ENCODE measurements around the gene ODAD2.
"Not testable (repeated sequence)": the region's sequence is repeated elsewhere in the genome, so short reads cannot be mapped to it uniquely, and the experiment has no call there.

The ODAD2 gene

GRCh38 chr10:27911539-27911938 lies 87.3 kb downstream of the ODAD2 start:
- peak; percentile 11 for DNase-seq (ENCODE audit: extremely low spot score)
- TF ChIP-seq HDGF (IDR thresholded peaks at IDR 0.05; ENCODE audit: borderline replicate concordance) = no peak
- TF ChIP-seq FOXM1 (IDR thresholded peaks at IDR 0.05; ENCODE audit: borderline replicate concordance) = no peak
- POLR2A ChIA-PET = no interaction called here
- CTCF ChIA-PET = no interaction called here

- TF ChIP-seq NFRKB (IDR thresholded peaks at IDR 0.05) (no peak), ARNT (IDR thresholded peaks at IDR 0.05) (no peak), SUZ12 (IDR thresholded peaks at IDR 0.05) (no peak), ELF4 (IDR thresholded peaks at IDR 0.05) (no peak), BHLHE40 (IDR thresholded peaks at IDR 0.05; ENCODE audit: borderline replicate concordance) (no peak), L3MBTL2 (conservative IDR thresholded peaks at IDR 0.05) (no peak), CTBP1 (IDR thresholded peaks at IDR 0.05; ENCODE audit: borderline replicate concordance) (no peak)
These were observed 87.9 kb downstream of the ODAD2 start for GRCh38 chr10:27911011-27911410.

GRCh38 chr10:27908231-27908630 lies 90.6 kb downstream of the ODAD2 start:
- DNase-seq (ENCODE audit: extremely low spot score) = no peak
- POLR2A ChIA-PET = no interaction called here
- CTCF ChIA-PET = no interaction called here
- no peak for TF ChIP-seq SP1 (IDR thresholded peaks at IDR 0.05)
- TF ChIP-seq LEF1 (IDR thresholded peaks at IDR 0.05; ENCODE audit: borderline replicate concordance) = no peak
- no peak for TF ChIP-seq ARNT (IDR thresholded peaks at IDR 0.05)

More at GRCh38 chr10:27911011-27911410, 87.9 kb downstream of the ODAD2 start:
- DNase-seq (ENCODE audit: extremely low spot score) = no peak
- POLR2A ChIA-PET = interaction anchor here (0.8 kb wide), 1 partner anchor 48 kb away, joined by 4 read pairs; no protein-coding TSS in a partner anchor
- CTCF ChIA-PET = no interaction called here

- POLR2A ChIA-PET; DNase-seq (ENCODE audit: extremely low spot score): not testable (repeated sequence)
- CTCF ChIA-PET = interaction anchor here (0.6 to 0.8 kb wide), 2 partner anchors 70 to 319 kb away, joined by 3 read pairs; no protein-coding TSS in a partner anchor
These were observed 99.4 kb downstream of the ODAD2 start for GRCh38 chr10:27899485-27899884.

- TF ChIP-seq ELF4 (IDR thresholded peaks at IDR 0.05) = no peak
- no peak for TF ChIP-seq ARNT (IDR thresholded peaks at IDR 0.05)
- no peak for TF ChIP-seq PKNOX1 (IDR thresholded peaks at IDR 0.05)
- TF ChIP-seq HDGF (IDR thresholded peaks at IDR 0.05; ENCODE audit: borderline replicate concordance) = no peak
- no peak for TF ChIP-seq FOXK2 (IDR thresholded peaks at IDR 0.05)
- no peak for TF ChIP-seq FOXM1 (IDR thresholded peaks at IDR 0.05; ENCODE audit: borderline replicate concordance)
- TF ChIP-seq SUZ12 (IDR thresholded peaks at IDR 0.05) = no peak
- TF ChIP-seq BHLHE40 (IDR thresholded peaks at IDR 0.05; ENCODE audit: borderline replicate concordance) = no peak
- TF ChIP-seq SP1 (IDR thresholded peaks at IDR 0.05) = no peak
- TF ChIP-seq ZNF384 (IDR thresholded peaks at IDR 0.05) = no peak
- ChIA-PET POLR2A (no interaction called here), CTCF (interaction anchor here (0.6 to 0.8 kb wide), 2 partner anchors 71 to 319 kb away, joined by 3 read pairs; no protein-coding TSS in a partner anchor)
- no peak for DNase-seq (ENCODE audit: extremely low spot score)
These were observed 99.8 kb downstream of the ODAD2 start for GRCh38 chr10:27899058-27899457.

GRCh38 chr10:27893358-27893954 lies 105.4 kb downstream of the ODAD2 start:
- POLR2A ChIA-PET = no interaction called here
- TF ChIP-seq CTBP1 (IDR thresholded peaks at IDR 0.05; ENCODE audit: borderline replicate concordance) (no peak), HDGF (IDR thresholded peaks at IDR 0.05; ENCODE audit: borderline replicate concordance) (no peak), ZNF384 (IDR thresholded peaks at IDR 0.05) (no peak), TARDBP (IDR thresholded peaks at IDR 0.05) (no peak), ARNT (IDR thresholded peaks at IDR 0.05) (no peak), ELF4 (IDR thresholded peaks at IDR 0.05) (no peak), FOXM1 (IDR thresholded peaks at IDR 0.05; ENCODE audit: borderline replicate concordance) (no peak), NFRKB (IDR thresholded peaks at IDR 0.05) (no peak), L3MBTL2 (conservative IDR thresholded peaks at IDR 0.05) (no peak), FOXA1 (IDR thresholded peaks at IDR 0.05) (no peak), SP1 (IDR thresholded peaks at IDR 0.05) (no peak), PKNOX1 (IDR thresholded peaks at IDR 0.05) (no peak), SUZ12 (IDR thresholded peaks at IDR 0.05) (no peak), BHLHE40 (IDR thresholded peaks at IDR 0.05; ENCODE audit: borderline replicate concordance) (no peak), FOXK2 (IDR thresholded peaks at IDR 0.05) (no peak), LEF1 (IDR thresholded peaks at IDR 0.05; ENCODE audit: borderline replicate concordance) (no peak)
- CTCF ChIA-PET = no interaction called here
- no peak for DNase-seq (ENCODE audit: extremely low spot score)

GRCh38 chr10:27890971-27891370 lies 107.9 kb downstream of the ODAD2 start:
- CTCF ChIA-PET = no interaction called here
- TF ChIP-seq ZNF384 (IDR thresholded peaks at IDR 0.05) = no peak
- TF ChIP-seq TARDBP (IDR thresholded peaks at IDR 0.05) = no peak
- TF ChIP-seq FOXM1 (IDR thresholded peaks at IDR 0.05; ENCODE audit: borderline replicate concordance) = no peak
- no peak for TF ChIP-seq PKNOX1 (IDR thresholded peaks at IDR 0.05)
- no peak for TF ChIP-seq FOXK2 (IDR thresholded peaks at IDR 0.05)
- TF ChIP-seq L3MBTL2 (conservative IDR thresholded peaks at IDR 0.05) = no peak
- TF ChIP-seq NFRKB (IDR thresholded peaks at IDR 0.05) = no peak
- TF ChIP-seq HDGF (IDR thresholded peaks at IDR 0.05; ENCODE audit: borderline replicate concordance) = no peak
- TF ChIP-seq SP1 (IDR thresholded peaks at IDR 0.05) = no peak
- TF ChIP-seq ELF4 (IDR thresholded peaks at IDR 0.05) = no peak
- no peak for TF ChIP-seq BHLHE40 (IDR thresholded peaks at IDR 0.05; ENCODE audit: borderline replicate concordance)
- no peak for TF ChIP-seq LEF1 (IDR thresholded peaks at IDR 0.05; ENCODE audit: borderline replicate concordance)
- TF ChIP-seq CTBP1 (IDR thresholded peaks at IDR 0.05; ENCODE audit: borderline replicate concordance) = no peak
- no peak for TF ChIP-seq SUZ12 (IDR thresholded peaks at IDR 0.05)
- TF ChIP-seq FOXA1 (IDR thresholded peaks at IDR 0.05) = no peak
- TF ChIP-seq ARNT (IDR thresholded peaks at IDR 0.05) = no peak
- DNase-seq (ENCODE audit: extremely low spot score) = no peak
- POLR2A ChIA-PET = no interaction called here
